NT2/D1 (cell line): ENCODE data around the gene MYNN.

ENCODE experiments used
- SUZ12 ChIP-seq: IDR thresholded peaks from 2 replicates; pipeline ENCODE4 v1.6.1; 2011; ENCODE audit not compliant: insufficient read length, insufficient read depth; ENCODE audit errors: extremely low read depth
- ZNF274 ChIP-seq: IDR thresholded peaks from 2 replicates; pipeline ENCODE4 v1.6.1; 2011; ENCODE audit warnings: mild to moderate bottlenecking, low read depth, low read length

GRCh38 chr3:169836078-169836941 is 63.1 kb downstream of the MYNN start:
- TF ChIP-seq ZNF274: no peak
- no peak for TF ChIP-seq SUZ12
